Measurements from ENCODE around the gene SKIC2.
A peak's percentile ranks its signal among the peaks of the same experiment; 100 is the strongest.
"Not testable (repeated sequence)": the region's sequence is repeated elsewhere in the genome, so short reads cannot be mapped to it uniquely, and the experiment has no call there.

The SKIC2 gene

DNA sequence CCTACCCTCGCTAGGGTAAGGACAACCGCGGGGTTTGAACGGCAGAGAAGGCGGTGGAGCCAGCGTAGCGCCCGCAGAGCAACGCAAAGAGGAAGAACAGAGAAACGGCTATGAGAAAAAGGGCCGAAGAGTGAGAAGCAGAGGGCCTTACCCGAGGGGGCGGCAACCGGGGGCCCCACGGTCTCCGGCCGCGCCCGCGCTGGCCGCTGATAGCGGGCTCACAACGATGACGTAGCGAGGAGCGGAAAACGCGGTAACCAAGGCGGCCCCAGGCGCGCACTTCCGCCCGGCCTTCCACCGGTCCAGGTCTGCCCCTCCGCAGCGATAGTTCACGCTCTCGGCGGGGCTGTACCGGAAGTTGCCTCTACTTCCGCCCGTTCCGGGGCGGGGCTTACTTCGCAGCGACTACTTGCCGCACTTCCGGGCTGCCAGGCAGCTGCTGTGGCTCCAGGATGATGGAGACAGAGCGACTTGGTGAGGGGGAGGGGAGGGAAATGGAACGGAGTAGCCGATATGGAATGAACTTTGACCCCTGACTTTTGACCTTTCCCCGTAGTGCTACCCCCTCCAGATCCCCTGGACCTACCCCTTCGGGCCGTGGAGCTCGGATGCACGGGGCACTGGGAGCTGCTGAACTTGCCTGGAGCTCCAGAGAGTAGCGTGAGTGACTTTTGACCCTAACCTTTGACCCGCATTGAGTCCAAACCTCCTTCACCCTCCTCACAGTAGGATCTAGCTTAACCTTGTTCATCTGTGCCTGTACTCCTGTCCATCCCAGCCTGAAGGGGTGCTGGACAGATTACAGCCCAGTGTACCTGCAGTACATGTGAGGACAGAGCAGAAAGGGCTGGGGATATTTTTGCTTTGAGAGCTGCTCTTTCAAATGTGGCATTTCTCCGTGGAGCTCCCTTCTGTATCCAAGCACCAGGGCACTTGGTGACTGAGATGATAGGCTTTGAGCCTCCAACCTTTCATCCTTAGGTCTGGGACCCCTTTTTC lies at the start of gene SKIC2, which contains the start of gene NELFE:
SKIC2 (plus strand) TSS at position 435 of the 999 bp plus-strand sequence; CDS start at position 453, 18 bp downstream.
NELFE (minus strand) TSS at position 231 of the 999 bp plus-strand sequence. CDS start 525 bp downstream, outside the sequence.
- DNase-seq (ENCODE audit: low read depth in 2 of 2, low spot score in 1 of 2), result peak; percentile 96 to 97

GRCh38 chr6:31909298-31909697 lies 49.7 kb upstream of the SKIC2 start:
- DNase-seq (ENCODE audit: low read depth in 2 of 2, low spot score in 1 of 2), result not testable (repeated sequence)

GRCh38 chr6:31911826-31912585 lies 47.0 kb upstream of the SKIC2 start:
- no peak for DNase-seq (ENCODE audit: low read depth in 2 of 2, low spot score in 1 of 2)

DNA sequence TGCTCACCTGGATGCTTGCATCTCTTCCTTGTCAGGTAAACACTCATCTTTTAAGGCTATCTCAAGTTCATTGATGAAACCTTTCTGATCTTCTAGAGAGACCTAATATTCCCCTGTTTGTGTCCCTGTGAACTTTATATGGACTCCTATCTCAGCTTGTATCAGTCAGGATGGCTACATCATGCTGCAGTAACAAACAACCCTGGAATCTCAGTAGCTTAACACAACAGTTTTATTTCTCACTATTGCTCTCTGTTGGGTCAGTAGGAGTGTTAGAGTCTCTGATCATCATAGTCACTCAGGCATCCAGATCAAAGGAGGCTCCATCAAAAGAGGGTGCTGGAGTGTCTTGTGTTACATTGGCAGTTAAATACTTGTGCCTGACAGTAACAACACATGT lies 43.6 kb upstream of the SKIC2 start:
- no peak for DNase-seq (ENCODE audit: low read depth in 2 of 2, low spot score in 1 of 2)

DNA sequence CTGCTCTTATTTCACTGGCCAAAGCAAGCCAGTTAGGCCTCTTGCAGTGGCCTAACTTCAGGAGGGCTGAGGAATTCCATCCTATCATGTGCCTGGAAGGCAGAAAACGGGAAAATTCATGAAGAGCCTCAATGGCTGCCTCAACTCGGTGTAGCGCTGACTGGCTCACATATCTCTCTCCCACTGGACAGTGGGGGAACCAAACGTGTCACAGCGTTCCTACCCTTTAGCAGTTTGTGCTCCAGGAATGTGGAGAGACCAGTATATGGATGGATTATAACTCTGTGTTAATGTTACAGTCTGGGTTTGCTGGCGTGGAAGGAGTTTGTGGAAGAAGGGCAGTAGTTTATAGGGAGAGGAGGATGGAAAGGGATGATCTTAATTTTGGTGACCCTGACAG lies 43.2 kb upstream of the SKIC2 start:
- no peak for DNase-seq (ENCODE audit: low read depth in 2 of 2, low spot score in 1 of 2)

- no peak for DNase-seq (ENCODE audit: low read depth in 2 of 2, low spot score in 1 of 2)
Measured at GRCh38 chr6:31918069-31918720, 40.8 kb upstream of the SKIC2 start.

GRCh38 chr6:31919624-31920303 lies 39.2 kb upstream of the SKIC2 start:
- no peak for DNase-seq (ENCODE audit: low read depth in 2 of 2, low spot score in 1 of 2)

DNA sequence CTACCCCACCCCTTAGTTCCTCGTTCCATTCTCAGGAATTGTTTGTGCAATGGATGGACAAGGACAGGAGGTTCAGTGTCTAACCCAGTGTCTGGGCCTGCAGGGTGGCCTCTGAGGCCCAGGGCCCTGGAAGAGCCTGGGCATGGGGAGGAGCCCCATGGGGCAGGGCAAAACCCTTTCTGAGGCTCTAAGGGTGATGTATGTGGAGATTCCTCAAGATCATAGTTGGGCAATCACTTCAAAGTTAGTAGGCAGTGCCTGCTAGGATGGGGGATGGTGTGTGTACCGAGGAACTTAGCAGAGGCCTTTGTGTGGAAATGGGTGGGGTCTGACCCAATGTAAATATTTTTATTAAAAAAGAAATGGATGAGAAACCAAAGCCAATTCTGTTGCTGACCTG lies 38.2 kb upstream of the SKIC2 start:
- DNase-seq (ENCODE audit: low read depth in 2 of 2, low spot score in 1 of 2), result no peak

DNA sequence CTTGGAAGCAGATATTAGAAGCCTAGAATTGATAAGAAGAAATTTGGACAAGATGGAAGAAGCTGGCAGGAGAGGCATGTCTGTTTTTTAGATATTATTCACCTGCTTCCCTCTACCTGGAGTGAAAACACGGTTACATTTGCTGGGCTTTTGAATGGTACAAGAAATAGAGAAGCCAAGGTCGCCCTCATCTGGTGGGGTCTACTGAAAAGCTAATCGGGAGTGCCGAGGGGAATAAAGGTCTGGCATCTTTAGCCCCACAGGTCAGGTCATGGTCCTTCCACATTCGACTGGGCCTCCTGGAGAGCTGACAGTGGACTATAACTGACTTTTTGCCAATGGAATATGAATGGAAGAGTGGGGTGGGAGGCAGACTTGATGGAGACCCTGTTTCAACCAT lies 36.0 kb upstream of the SKIC2 start:
- DNase-seq (ENCODE audit: low read depth in 2 of 2, low spot score in 1 of 2), result no peak

DNA sequence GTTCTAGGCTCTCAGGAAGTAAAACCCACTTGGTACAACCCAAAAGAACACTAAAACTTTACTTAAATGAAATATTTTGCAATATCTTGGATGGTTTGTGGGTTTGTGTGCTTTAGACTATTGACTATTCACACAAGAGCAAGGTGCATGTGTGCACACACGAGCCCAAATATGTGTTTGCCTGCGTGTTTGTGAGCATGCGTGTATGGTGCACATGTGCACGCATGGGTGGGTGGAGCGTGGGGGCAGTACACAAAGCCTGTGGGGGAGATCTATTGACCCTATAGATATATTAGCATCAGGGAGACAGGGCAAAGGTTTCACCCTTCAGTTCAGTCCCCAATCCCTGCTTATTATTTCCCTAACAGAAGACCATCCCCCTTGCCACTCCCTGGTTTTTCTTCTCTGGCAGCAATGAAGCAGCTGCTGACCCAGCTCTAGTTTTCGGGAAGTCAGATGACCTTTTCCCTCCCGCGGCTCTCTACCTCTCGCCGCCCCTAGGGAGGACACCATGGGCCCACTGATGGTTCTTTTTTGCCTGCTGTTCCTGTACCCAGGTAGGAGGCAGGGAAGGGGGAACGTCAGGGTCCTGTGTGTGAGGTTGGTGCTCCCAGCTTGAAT lies 31.6 kb upstream of the SKIC2 start, which contains the start of gene C2:
C2 (plus strand) TSS at position 476 of the 621 bp plus-strand sequence; CDS start at position 512, 36 bp downstream.
- no peak for DNase-seq (ENCODE audit: low read depth in 2 of 2, low spot score in 1 of 2)

DNA sequence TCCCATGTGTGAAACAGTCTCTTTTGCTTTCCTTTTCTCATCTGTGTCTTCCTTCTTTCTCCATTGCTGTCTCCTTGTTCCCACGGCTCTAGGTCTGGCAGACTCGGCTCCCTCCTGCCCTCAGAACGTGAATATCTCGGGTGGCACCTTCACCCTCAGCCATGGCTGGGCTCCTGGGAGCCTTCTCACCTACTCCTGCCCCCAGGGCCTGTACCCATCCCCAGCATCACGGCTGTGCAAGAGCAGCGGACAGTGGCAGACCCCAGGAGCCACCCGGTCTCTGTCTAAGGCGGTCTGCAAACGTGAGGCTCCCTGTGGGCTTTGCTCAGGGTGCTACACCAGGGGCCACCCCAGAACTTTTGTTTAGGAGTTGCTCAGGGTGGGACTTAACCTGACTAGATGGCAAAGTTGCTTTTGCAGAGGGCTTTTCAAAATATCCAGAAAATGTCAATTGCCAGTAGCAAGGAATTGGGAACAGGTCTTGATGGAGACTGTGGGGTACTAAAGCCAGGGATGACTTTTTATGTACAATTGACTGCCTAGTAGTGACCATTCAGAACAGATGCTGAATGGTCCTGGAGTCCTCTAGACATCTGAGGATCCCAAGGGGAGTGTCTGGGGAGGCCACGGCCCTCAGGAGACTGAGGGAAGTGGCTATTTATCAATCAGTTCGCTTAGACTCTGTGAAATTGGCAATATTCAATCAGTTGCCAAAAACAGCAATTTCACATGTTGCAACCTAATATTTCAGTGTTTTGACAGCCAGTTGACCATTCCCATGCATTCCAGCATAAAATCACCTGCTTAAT lies 30.9 kb upstream of the SKIC2 start:
- no peak for DNase-seq (ENCODE audit: low read depth in 2 of 2, low spot score in 1 of 2)

- no peak for DNase-seq (ENCODE audit: low read depth in 2 of 2, low spot score in 1 of 2)
Measured at GRCh38 chr6:31928672-31928939, 30.4 kb upstream of the SKIC2 start.

DNA sequence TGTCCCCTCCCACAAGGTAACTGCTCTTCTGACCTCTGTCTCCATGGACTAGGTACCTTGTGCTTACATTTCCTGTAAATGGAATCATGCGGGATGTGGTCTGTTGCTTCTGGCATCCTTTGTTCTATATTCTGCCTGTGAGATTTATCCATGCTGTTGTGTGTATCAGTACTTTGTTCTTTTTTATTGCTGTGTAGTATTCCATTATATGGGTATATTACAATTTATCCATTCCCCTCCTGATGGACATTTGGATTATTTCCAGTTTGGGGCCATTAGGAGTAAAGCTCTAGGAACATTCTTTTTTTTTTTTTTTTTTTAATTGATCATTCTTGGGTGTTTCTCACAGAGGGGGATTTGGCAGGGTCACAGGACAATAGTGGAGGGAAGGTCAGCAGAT lies 28.0 kb upstream of the SKIC2 start:
- no peak for DNase-seq (ENCODE audit: low read depth in 2 of 2, low spot score in 1 of 2)

GRCh38 chr6:31932137-31932536 lies 26.8 kb upstream of the SKIC2 start:
- not testable (repeated sequence) for DNase-seq (ENCODE audit: low read depth in 2 of 2, low spot score in 1 of 2)

DNA sequence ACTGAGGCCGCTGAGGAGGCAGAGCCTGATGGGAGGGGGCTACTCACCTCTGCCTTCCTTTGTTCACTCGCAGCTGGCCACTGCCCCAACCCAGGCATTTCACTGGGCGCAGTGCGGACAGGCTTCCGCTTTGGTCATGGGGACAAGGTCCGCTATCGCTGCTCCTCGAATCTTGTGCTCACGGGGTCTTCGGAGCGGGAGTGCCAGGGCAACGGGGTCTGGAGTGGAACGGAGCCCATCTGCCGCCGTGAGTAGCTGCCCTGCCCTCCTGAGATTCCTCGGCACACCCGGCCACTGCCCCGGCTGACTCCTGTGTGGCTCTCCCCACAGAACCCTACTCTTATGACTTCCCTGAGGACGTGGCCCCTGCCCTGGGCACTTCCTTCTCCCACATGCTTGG lies 25.4 kb upstream of the SKIC2 start:
- DNase-seq (ENCODE audit: low read depth in 2 of 2, low spot score in 1 of 2), result no peak

- DNase-seq (ENCODE audit: low read depth in 2 of 2, low spot score in 1 of 2), result no peak
Measured at GRCh38 chr6:31935021-31935420, 24.0 kb upstream of the SKIC2 start.

DNA sequence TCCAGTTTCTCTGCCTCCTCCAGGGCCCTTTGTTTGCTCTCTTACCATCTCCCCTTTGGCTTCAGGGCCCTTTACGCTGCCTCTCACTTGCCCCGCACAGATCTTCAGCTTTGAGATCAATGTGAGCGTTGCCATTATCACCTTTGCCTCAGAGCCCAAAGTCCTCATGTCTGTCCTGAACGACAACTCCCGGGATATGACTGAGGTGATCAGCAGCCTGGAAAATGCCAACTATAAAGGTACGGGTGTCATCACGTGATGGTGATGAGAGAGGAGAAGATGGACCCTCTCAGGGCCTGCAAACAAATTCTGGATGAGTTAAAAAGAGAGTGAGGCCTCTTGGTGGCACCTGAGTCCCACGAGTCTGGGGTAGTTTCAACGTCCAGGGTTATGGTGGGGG lies 23.2 kb upstream of the SKIC2 start:
- DNase-seq (ENCODE audit: low read depth in 2 of 2, low spot score in 1 of 2), result no peak

- no peak for DNase-seq (ENCODE audit: low read depth in 2 of 2, low spot score in 1 of 2)
Measured at GRCh38 chr6:31940256-31940664, 18.7 kb upstream of the SKIC2 start.

DNA sequence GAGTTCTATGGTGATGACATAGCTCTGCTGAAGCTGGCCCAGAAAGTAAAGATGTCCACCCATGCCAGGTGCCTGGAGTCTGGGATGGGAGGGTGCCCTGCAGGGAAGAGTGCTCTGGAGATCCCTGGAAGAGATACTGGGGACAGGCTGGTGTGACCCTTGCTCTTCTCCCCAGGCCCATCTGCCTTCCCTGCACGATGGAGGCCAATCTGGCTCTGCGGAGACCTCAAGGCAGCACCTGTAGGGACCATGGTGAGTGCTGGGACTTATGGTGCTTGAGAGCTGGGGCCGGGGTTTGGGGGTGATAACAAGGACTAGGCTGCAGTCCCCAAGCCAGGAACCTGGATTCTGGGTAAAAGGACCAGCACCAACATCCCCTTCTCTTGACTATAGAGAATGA lies 15.2 kb upstream of the SKIC2 start:
- no peak for DNase-seq (ENCODE audit: low read depth in 2 of 2, low spot score in 1 of 2)

DNA sequence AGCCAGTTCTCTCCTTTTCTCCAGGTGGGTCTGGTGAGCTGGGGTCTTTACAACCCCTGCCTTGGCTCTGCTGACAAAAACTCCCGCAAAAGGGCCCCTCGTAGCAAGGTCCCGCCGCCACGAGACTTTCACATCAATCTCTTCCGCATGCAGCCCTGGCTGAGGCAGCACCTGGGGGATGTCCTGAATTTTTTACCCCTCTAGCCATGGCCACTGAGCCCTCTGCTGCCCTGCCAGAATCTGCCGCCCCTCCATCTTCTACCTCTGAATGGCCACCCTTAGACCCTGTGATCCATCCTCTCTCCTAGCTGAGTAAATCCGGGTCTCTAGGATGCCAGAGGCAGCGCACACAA lies 13.8 kb upstream of the SKIC2 start:
- DNase-seq (ENCODE audit: low read depth in 2 of 2, low spot score in 1 of 2), result no peak

All from stimulated activated CD8-positive, alpha-beta memory T cell treated with anti-CD3 and anti-CD28 coated beads, Interleukin-4, amount 100 ng/mL, for 1 hour (primary cell).